T-helper 1 cell treated with Interleukin-12 subunit alpha and Interleukin-12 subunit beta and Interleukin-4 antibody, amounts not matched to agents 30 ng/mL and 1 ng/mL, for 36 hours (primary cell): ENCODE data around the gene MORN1. TPM values are rescaled to one million over a fixed set of nuclear protein-coding genes. Genes with fewer than 3 reads are reported as not detected.

Experiments used
- intact Hi-C: fragments of 100-400 bp; cut with micrococcal nuclease; formaldehyde crosslinking; loops from one replicate; pipeline ENCODE4 v1.15.1; 2024
- total RNA-seq: library from RNA; stranded (reverse); gene quantifications from 2 replicates; pipeline ENCODE4 v1.2.3, GENCODE V29; 2022

The MORN1 gene
- total RNA-seq, 1 donor from 2014 or later, result 7.8 TPM

GRCh38 chr1:2298685-2299084, 92.7 kb downstream of the MORN1 start:
- intact Hi-C loops, result loop anchor here (10.0 kb wide), 1 partner anchor 384 kb away; the partner anchor contains the start of genes CALML6 and TMEM52

GRCh38 chr1:2297246-2298011, 93.9 kb downstream of the MORN1 start:
- intact Hi-C loops, result loop anchor here (10.0 kb wide), 1 partner anchor 383 kb away; the partner anchor contains the start of genes CALML6 and TMEM52

GRCh38 chr1:2296614-2297013, 94.7 kb downstream of the MORN1 start:
- intact Hi-C loops, result loop anchor here (10.0 kb wide), 1 partner anchor 382 kb away; the partner anchor contains the start of genes CALML6 and TMEM52

GRCh38 chr1:2296211-2296610, 95.1 kb downstream of the MORN1 start:
- intact Hi-C loops, result loop anchor here (10.0 kb wide), 1 partner anchor 381 kb away; the partner anchor contains the start of genes CALML6 and TMEM52

GRCh38 chr1:2295526-2295925, 95.8 kb downstream of the MORN1 start:
- intact Hi-C loops, result loop anchor here (10.0 kb wide), 1 partner anchor 381 kb away; the partner anchor contains the start of genes CALML6 and TMEM52

- intact Hi-C loops, result loop anchor here (10.0 kb wide), 1 partner anchor 380 kb away; the partner anchor contains the start of genes CALML6 and TMEM52
Measured at GRCh38 chr1:2294725-2295078, 96.7 kb downstream of the MORN1 start.

- intact Hi-C loops, result loop anchor here (10.0 kb wide), 1 partner anchor 379 kb away; the partner anchor contains the start of genes CALML6 and TMEM52
Measured at GRCh38 chr1:2294033-2294724, 97.2 kb downstream of the MORN1 start.

- intact Hi-C loops, result loop anchor here (10.0 kb wide), 1 partner anchor 378 kb away; the partner anchor contains the start of genes CALML6 and TMEM52
Measured at GRCh38 chr1:2292725-2293450, 98.5 kb downstream of the MORN1 start.

GRCh38 chr1:2291577-2291976, 99.8 kb downstream of the MORN1 start:
- intact Hi-C loops, result loop anchor here (2.0 to 10.0 kb wide), 2 partner anchors 99 to 377 kb away; partner anchors contain the start of genes CALML6, MORN1, RER1 and TMEM52

- intact Hi-C loops, result loop anchor here (1.0 to 10.0 kb wide), 7 partner anchors 9 to 376 kb away; partner anchors contain the start of genes CALML6, MORN1, PRXL2B and RER1
Measured at GRCh38 chr1:2290595-2291510, 100.5 kb downstream of the MORN1 start.

GRCh38 chr1:2290171-2290578, 101.2 kb downstream of the MORN1 start:
- intact Hi-C loops, result loop anchor here (1.0 to 10.0 kb wide), 7 partner anchors 10 to 375 kb away; partner anchors contain the start of genes CALML6, MORN1, PRXL2B and RER1

GRCh38 chr1:2289607-2290006, 101.7 kb downstream of the MORN1 start:
- intact Hi-C loops, result loop anchor here (1.0 to 10.0 kb wide), 7 partner anchors 11 to 375 kb away; partner anchors contain the start of genes CALML6, MORN1, PRXL2B and RER1

GRCh38 chr1:2288816-2289536, 102.4 kb downstream of the MORN1 start:
- intact Hi-C loops, result no loop called here

- intact Hi-C loops, result no loop called here
Measured at GRCh38 chr1:2288311-2288710, 103.0 kb downstream of the MORN1 start.

- intact Hi-C loops, result no loop called here
Measured at GRCh38 chr1:2287649-2288048, 103.7 kb downstream of the MORN1 start.

- intact Hi-C loops, result no loop called here
Measured at GRCh38 chr1:2286923-2287322, 104.4 kb downstream of the MORN1 start.

- intact Hi-C loops, result no loop called here
Measured at GRCh38 chr1:2284932-2285331, 106.4 kb downstream of the MORN1 start.

- intact Hi-C loops, result no loop called here
Measured at GRCh38 chr1:2283991-2284895, 107.1 kb downstream of the MORN1 start.
